Fibroblast of lung (primary cell): ENCODE results near the gene CHKA.

Experiments used
- CTCF ChIP-seq, 2 donors: IDR thresholded peaks in 1 of 2; conservative IDR thresholded peaks in 1 of 2; 1 replicate in 1 of 2; 2 replicates in 1 of 2; pipeline ENCODE4 v1.5.1; 2011 to 2012; ENCODE audit warnings: low read length in 2 of 2, control low read depth in 1 of 2, inconsistent platforms in 1 of 2, low read depth in 1 of 2, mild to moderate bottlenecking in 1 of 2
- EZH2 ChIP-seq: IDR thresholded peaks from 2 replicates; pipeline ENCODE4 v1.5.1; 2012; ENCODE audit warnings: low read length, control low read depth, mild to moderate bottlenecking; ENCODE audit errors: missing control alignments

- TF ChIP-seq CTCF (conservative IDR thresholded peaks at IDR 0.05 in 1 of 2, IDR thresholded peaks at IDR 0.05 in 1 of 2; ENCODE audit: low read depth in 1 of 2, low read length in 2 of 2): no peak
- no peak for TF ChIP-seq EZH2
Observed at GRCh38 chr11:68041617-68042218, 79.5 kb downstream of the CHKA start.
